22Rv1 (cell line): ENCODE data around the gene ARHGDIA.

Source experiments
- CTCF ChIP-seq: fragments of 450-650 bp; IDR thresholded peaks from 2 replicates; pipeline ENCODE4 v1.5.1; 2017; ENCODE audit warnings: mild to moderate bottlenecking
- ZFX ChIP-seq: fragments of 450-650 bp; IDR thresholded peaks from 2 replicates; pipeline ENCODE4 v1.6.1; 2017; ENCODE audit warnings: antibody characterized with exemption, borderline replicate concordance

GRCh38 chr17:81914103-81914850, 43.1 kb upstream of the ARHGDIA start:
- TF ChIP-seq CTCF (no peak), ZFX (no peak)
